Neural cell (in vitro differentiated cells): ENCODE data around the gene ECM1.

Experiments
- CTCF ChIP-seq: fragments of 450-650 bp; IDR thresholded peaks from 2 replicates; pipeline ENCODE4 v1.5.1; 2014; ENCODE audit warnings: antibody characterized with exemption, mild to moderate bottlenecking, moderate library complexity; ENCODE audit not compliant: poor library complexity, severe bottlenecking
- EP300 ChIP-seq: fragments of 450-650 bp; conservative IDR thresholded peaks from 2 replicates; pipeline ENCODE4 v1.6.1; 2014; ENCODE audit warnings: antibody characterized with exemption, mild to moderate bottlenecking, moderate library complexity; ENCODE audit not compliant: poor library complexity, severe bottlenecking
- EZH2 ChIP-seq: fragments of 200-600, 300-800 bp; shearing (Covaris generic), sonication (generic); IDR thresholded peaks from 2 replicates; pipeline ENCODE4 v1.6.1; 2014; ENCODE audit warnings: antibody characterized with exemption, low read length, borderline replicate concordance, mild to moderate bottlenecking; ENCODE audit not compliant: insufficient read depth, poor library complexity, severe bottlenecking
- RAD21 ChIP-seq: fragments of 450-650 bp; conservative IDR thresholded peaks from 2 replicates; pipeline ENCODE4 v1.6.1; 2014; ENCODE audit warnings: antibody characterized with exemption, mild to moderate bottlenecking, moderate library complexity

GRCh38 chr1:150472601-150473200 is 35.2 kb upstream of the ECM1 start:
- TF ChIP-seq EP300 = no peak
- TF ChIP-seq EZH2 = no peak
- TF ChIP-seq CTCF = no peak
- TF ChIP-seq RAD21 = no peak
